ENCODE results near the gene ZNF205.

DNA sequence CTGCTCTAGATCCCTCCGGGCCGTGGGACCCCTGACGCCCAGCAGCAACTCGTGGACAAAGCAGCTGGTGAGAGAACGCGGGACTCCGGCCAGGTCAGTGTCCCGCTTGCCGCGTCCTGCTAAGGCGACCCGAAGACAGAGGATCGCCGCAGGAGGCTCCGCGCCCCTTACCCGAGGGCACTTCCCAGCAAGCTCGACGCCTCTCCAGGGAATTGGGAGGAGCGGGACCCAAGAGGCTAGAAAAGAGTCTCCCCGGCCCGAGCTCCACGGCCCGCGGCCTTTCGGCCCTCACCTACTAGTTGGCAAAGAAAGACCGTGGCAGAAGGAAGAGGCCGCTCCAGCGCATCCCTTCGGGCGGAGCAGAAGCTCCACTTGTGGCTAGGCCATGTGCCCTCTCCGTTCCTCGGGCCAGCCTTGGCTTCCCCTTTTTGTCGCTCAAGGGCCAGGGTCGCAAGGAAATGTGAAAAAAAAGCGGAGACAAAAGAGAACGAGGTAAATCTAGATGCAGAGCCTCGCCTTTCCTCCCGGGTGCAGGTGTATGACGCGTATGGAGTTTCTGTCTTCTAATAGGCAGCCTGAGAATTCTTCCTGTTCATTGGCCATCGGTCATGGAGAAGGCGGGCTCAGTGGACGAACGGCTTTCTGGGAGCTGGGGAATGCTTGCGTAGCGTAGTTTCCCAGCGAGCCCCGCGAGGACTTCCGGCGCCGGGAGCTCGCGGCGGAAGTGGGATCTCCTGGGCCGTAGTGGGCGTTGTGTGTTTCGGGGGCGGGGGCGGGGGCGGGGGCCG, 22.1 kb downstream of the ZNF205 start, which contains the start of gene ZNF213:
- TF ChIP-seq, protein P1, sequence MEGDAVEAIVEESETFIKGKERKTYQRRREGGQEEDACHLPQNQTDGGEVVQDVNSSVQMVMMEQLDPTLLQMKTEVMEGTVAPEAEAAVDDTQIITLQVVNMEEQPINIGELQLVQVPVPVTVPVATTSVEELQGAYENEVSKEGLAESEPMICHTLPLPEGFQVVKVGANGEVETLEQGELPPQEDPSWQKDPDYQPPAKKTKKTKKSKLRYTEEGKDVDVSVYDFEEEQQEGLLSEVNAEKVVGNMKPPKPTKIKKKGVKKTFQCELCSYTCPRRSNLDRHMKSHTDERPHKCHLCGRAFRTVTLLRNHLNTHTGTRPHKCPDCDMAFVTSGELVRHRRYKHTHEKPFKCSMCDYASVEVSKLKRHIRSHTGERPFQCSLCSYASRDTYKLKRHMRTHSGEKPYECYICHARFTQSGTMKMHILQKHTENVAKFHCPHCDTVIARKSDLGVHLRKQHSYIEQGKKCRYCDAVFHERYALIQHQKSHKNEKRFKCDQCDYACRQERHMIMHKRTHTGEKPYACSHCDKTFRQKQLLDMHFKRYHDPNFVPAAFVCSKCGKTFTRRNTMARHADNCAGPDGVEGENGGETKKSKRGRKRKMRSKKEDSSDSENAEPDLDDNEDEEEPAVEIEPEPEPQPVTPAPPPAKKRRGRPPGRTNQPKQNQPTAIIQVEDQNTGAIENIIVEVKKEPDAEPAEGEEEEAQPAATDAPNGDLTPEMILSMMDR (IDR thresholded peaks at IDR 0.05; ENCODE audit: control extremely low read depth in 1 of 3, insufficient read depth in 1 of 3, low read depth in 1 of 3, low read length in 3 of 3) = no peak
- TF ChIP-seq NRF1 (IDR thresholded peaks at IDR 0.05; ENCODE audit: low read depth, low read length) (no peak), EZH2 (IDR thresholded peaks at IDR 0.05; ENCODE audit: low read depth, low read length, severe bottlenecking) (no peak), CBX5 (IDR thresholded peaks at IDR 0.05; ENCODE audit: low read depth, low read length) (no peak), SP1 (IDR thresholded peaks at IDR 0.05; ENCODE audit: low read depth, low read length) (peak; percentile 81; the same call in 1 of the 2 replicates), POLR2AphosphoS5 (IDR thresholded peaks at IDR 0.05; ENCODE audit: low read depth, low read length) (peak; percentile 80), POLR2A (IDR thresholded peaks at IDR 0.05; ENCODE audit: control extremely low read depth in 1 of 2, low read depth in 2 of 2, low read length in 2 of 2) (peak in 1 of 2 experiments; percentile 92; a peak in 2 of 3 replicates), SUZ12 (IDR thresholded peaks at IDR 0.05; ENCODE audit: low read length) (no peak), TBP (IDR thresholded peaks at IDR 0.05; ENCODE audit: low read depth, low read length) (peak; percentile 71; the same call in 1 of the 2 replicates), TCF12 (IDR thresholded peaks at IDR 0.05; ENCODE audit: low read depth, low read length) (no peak)
- TF ChIP-seq, protein P2, sequence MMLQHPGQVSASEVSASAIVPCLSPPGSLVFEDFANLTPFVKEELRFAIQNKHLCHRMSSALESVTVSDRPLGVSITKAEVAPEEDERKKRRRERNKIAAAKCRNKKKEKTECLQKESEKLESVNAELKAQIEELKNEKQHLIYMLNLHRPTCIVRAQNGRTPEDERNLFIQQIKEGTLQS (IDR thresholded peaks at IDR 0.05; ENCODE audit: insufficient read depth, low read depth, low read length) = no peak
- TF ChIP-seq, protein P3, sequence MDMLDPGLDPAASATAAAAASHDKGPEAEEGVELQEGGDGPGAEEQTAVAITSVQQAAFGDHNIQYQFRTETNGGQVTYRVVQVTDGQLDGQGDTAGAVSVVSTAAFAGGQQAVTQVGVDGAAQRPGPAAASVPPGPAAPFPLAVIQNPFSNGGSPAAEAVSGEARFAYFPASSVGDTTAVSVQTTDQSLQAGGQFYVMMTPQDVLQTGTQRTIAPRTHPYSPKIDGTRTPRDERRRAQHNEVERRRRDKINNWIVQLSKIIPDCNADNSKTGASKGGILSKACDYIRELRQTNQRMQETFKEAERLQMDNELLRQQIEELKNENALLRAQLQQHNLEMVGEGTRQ (IDR thresholded peaks at IDR 0.05; ENCODE audit: low read length) = no peak

Data from H1 (cell line).